Diencephalon (tissue), 1 donor: ENCODE measurements around the gene IQCF6. TPM values are rescaled to one million over a fixed set of nuclear protein-coding genes. Genes with fewer than 3 reads are reported as not detected.

ENCODE experiments used
- total RNA-seq: library from RNA; depleted of rRNA; stranded (reverse); fragments of >200 nt; gene quantifications from one replicate; pipeline ENCODE4 v1.2.3, GENCODE V29; 2014

Gene IQCF6
- not detected for total RNA-seq

GRCh38 chr3:51779137-51779536 is at the start of gene IQCF6:
TSS of gene IQCF6 (minus strand) at chr3:51779237. CDS start at chr3:51779224, 13 bp downstream.

Other genes starting within 250 kb of the IQCF6 start
- gene RAD54L2, start 240.5 kb downstream of the IQCF6 start, total RNA-seq = 25.8 TPM
- 26.5 TPM for gene TEX264, start 108.0 kb downstream of the IQCF6 start, total RNA-seq
- 12.5 TPM for gene GRM2, start 72.2 kb downstream of the IQCF6 start, total RNA-seq
- gene IQCF2, start 82.4 kb upstream of the IQCF6 start, total RNA-seq = not detected
- gene IQCF5, start 96.4 kb upstream of the IQCF6 start, total RNA-seq = not detected
- not detected for gene IQCF1, start 124.1 kb upstream of the IQCF6 start, total RNA-seq
- gene RRP9, start 162.7 kb upstream of the IQCF6 start, total RNA-seq = 12.9 TPM
- 4.8 TPM for gene PARP3, start 163.1 kb upstream of the IQCF6 start, total RNA-seq
- 0.46 TPM for gene GPR62, start 176.1 kb upstream of the IQCF6 start, total RNA-seq
- 38.8 TPM for gene PCBP4, start 188.2 kb upstream of the IQCF6 start, total RNA-seq
- gene ABHD14B, start 194.8 kb upstream of the IQCF6 start, total RNA-seq = 3.9 TPM
- 33.0 TPM for gene ABHD14A, start 195.8 kb upstream of the IQCF6 start, total RNA-seq
- 4.2 TPM for gene ACY1, start 204.3 kb upstream of the IQCF6 start, total RNA-seq
- 715 TPM for gene RPL29, start 216.7 kb upstream of the IQCF6 start, total RNA-seq